ENCODE data around the gene PLA2G2F.

The PLA2G2F gene

GRCh38 chr1:20153000-20153418 lies 13.9 kb downstream of the PLA2G2F start:
- TF ChIP-seq CTCF (IDR thresholded peaks at IDR 0.05; ENCODE audit: control insufficient read depth, insufficient read depth, low read depth, low read length, missing control alignments), result no peak
- no peak for DNase-seq (ENCODE audit: low read depth)
- H3K4me3 ChIP-seq (ENCODE audit: control insufficient read depth, low read depth, low read length), result no peak overlapping the region

- no peak for TF ChIP-seq CTCF (IDR thresholded peaks at IDR 0.05; ENCODE audit: control insufficient read depth, insufficient read depth, low read depth, low read length, missing control alignments)
- H3K4me3 ChIP-seq (ENCODE audit: control insufficient read depth, low read depth, low read length), result no peak overlapping the region
- no peak for DNase-seq (ENCODE audit: low read depth)
Measured at GRCh38 chr1:20154301-20154831, 15.2 kb downstream of the PLA2G2F start.

- DNase-seq (ENCODE audit: low read depth), result no peak
- no peak for TF ChIP-seq CTCF (IDR thresholded peaks at IDR 0.05; ENCODE audit: control insufficient read depth, insufficient read depth, low read depth, low read length, missing control alignments)
- no peak overlapping the region for H3K4me3 ChIP-seq (ENCODE audit: control insufficient read depth, low read depth, low read length)
Measured at GRCh38 chr1:20158358-20159070, 19.4 kb downstream of the PLA2G2F start.

- no peak for DNase-seq (ENCODE audit: low read depth)
- TF ChIP-seq CTCF (IDR thresholded peaks at IDR 0.05; ENCODE audit: control insufficient read depth, insufficient read depth, low read depth, low read length, missing control alignments), result no peak
- H3K4me3 ChIP-seq (ENCODE audit: control insufficient read depth, low read depth, low read length), result no peak overlapping the region
Measured at GRCh38 chr1:20160034-20160433, 20.9 kb downstream of the PLA2G2F start.

- TF ChIP-seq CTCF (IDR thresholded peaks at IDR 0.05; ENCODE audit: control insufficient read depth, insufficient read depth, low read depth, low read length, missing control alignments), result no peak
- no peak for DNase-seq (ENCODE audit: low read depth)
- H3K4me3 ChIP-seq (ENCODE audit: control insufficient read depth, low read depth, low read length), result no peak overlapping the region
Measured at GRCh38 chr1:20164694-20165202, 25.6 kb downstream of the PLA2G2F start.

GRCh38 chr1:20165522-20165951 lies 26.4 kb downstream of the PLA2G2F start:
- no peak for DNase-seq (ENCODE audit: low read depth)
- TF ChIP-seq CTCF (IDR thresholded peaks at IDR 0.05; ENCODE audit: control insufficient read depth, insufficient read depth, low read depth, low read length, missing control alignments), result peak; percentile 39
- H3K4me3 ChIP-seq (ENCODE audit: control insufficient read depth, low read depth, low read length), result no peak overlapping the region

All from AG09309 (cell line).